Liver (tissue), 9 donors: ENCODE results near the gene CSTPP1. TPM values are rescaled to one million over a fixed set of nuclear protein-coding genes. Genes with fewer than 3 reads are reported as not detected.

Experiments
- DNase-seq: peaks from one replicate; pipeline ENCODE4 v3.0.0-alpha.2; 2017; ENCODE audit warnings: low spot score
- H3K27ac ChIP-seq, 2 donors: one replicate each; pipeline ENCODE4 v1.7.0; 2013; ENCODE audit warnings: inconsistent platforms in 2 of 2, low read length in 2 of 2, control low read depth in 1 of 2, low read depth in 1 of 2, mild to moderate bottlenecking in 1 of 2
- H3K27me3 ChIP-seq, 4 donors: one replicate each; pipeline versions ENCODE4 v1.6.1 to v1.7.0; 2013; ENCODE audit warnings: low read length in 3 of 4, inconsistent platforms in 1 of 4, mild to moderate bottlenecking in 1 of 4, moderate library complexity in 1 of 4; ENCODE audit not compliant: control insufficient read depth in 4 of 4, insufficient read depth in 4 of 4
- H3K36me3 ChIP-seq, 4 donors: one replicate each; pipeline versions ENCODE4 v1.6.1 to v1.7.0; 2013; ENCODE audit warnings: low read length in 3 of 4, mild to moderate bottlenecking in 3 of 4, low read depth in 1 of 4, moderate library complexity in 1 of 4; ENCODE audit not compliant: control insufficient read depth in 4 of 4, insufficient read depth in 3 of 4
- H3K4me1 ChIP-seq, 4 donors: one replicate each; pipeline versions ENCODE4 v1.6.1 to v1.7.0; 2013; ENCODE audit warnings: low read length in 3 of 4, mild to moderate bottlenecking in 3 of 4, moderate library complexity in 1 of 4; ENCODE audit not compliant: control insufficient read depth in 4 of 4, insufficient read depth in 4 of 4
- H3K4me3 ChIP-seq, 3 donors: one replicate each; pipeline versions ENCODE4 v1.6.1 to v1.7.0; 2013; ENCODE audit warnings: low read length in 3 of 3, control low read depth in 1 of 3, low read depth in 1 of 3, mild to moderate bottlenecking in 1 of 3
- H3K9ac ChIP-seq, 2 donors: one replicate each; pipeline ENCODE4 v1.7.0; 2013; ENCODE audit warnings: low read length in 2 of 2, mild to moderate bottlenecking in 2 of 2, moderate library complexity in 2 of 2, control low read depth in 1 of 2, low read depth in 1 of 2
- H3K9me3 ChIP-seq, 4 donors: one replicate each; pipeline versions ENCODE4 v1.6.1 to v1.7.0; 2013; ENCODE audit warnings: low read length in 3 of 4; ENCODE audit not compliant: control insufficient read depth in 4 of 4
- EGR1 ChIP-seq, 2 donors: IDR thresholded peaks; 2 replicates each; pipeline ENCODE4 v1.6.1; 2016 to 2018; ENCODE audit warnings: antibody characterized with exemption in 2 of 2, low read depth in 2 of 2
- FOXA1 ChIP-seq: IDR thresholded peaks from 2 replicates; pipeline ENCODE4 v1.6.1; 2016; ENCODE audit warnings: antibody characterized with exemption
- FOXA2 ChIP-seq: IDR thresholded peaks from 2 replicates; pipeline ENCODE4 v1.6.1; 2016; ENCODE audit warnings: antibody characterized with exemption
- GABPA ChIP-seq, 2 donors: IDR thresholded peaks in 1 of 2; conservative IDR thresholded peaks in 1 of 2; 2 replicates each; pipeline ENCODE4 v1.6.1; 2016; ENCODE audit warnings: antibody characterized with exemption in 2 of 2, mild to moderate bottlenecking in 1 of 2, moderate library complexity in 1 of 2
- HNF4A ChIP-seq, 2 donors: conservative IDR thresholded peaks; 2 replicates each; pipeline ENCODE4 v1.6.1; 2016; ENCODE audit warnings: antibody characterized with exemption in 2 of 2, mild to moderate bottlenecking in 2 of 2
- HNF4G ChIP-seq: IDR thresholded peaks from 2 replicates; pipeline ENCODE4 v1.6.1; 2016; ENCODE audit warnings: antibody characterized with exemption
- JUND ChIP-seq, 2 donors: IDR thresholded peaks; 2 replicates each; pipeline ENCODE4 v1.6.1; 2016; ENCODE audit warnings: antibody characterized with exemption in 2 of 2
- NR2F2 ChIP-seq: IDR thresholded peaks from 2 replicates; pipeline ENCODE4 v1.6.1; 2016; ENCODE audit warnings: antibody characterized with exemption
- RAD21 ChIP-seq, 2 donors: IDR thresholded peaks; 2 replicates each; pipeline ENCODE4 v1.6.1; 2016; ENCODE audit warnings: antibody characterized with exemption in 2 of 2, mild to moderate bottlenecking in 2 of 2
- RXRA ChIP-seq, 2 donors: IDR thresholded peaks; 2 replicates each; pipeline ENCODE4 v1.6.1; 2017 to 2018; ENCODE audit warnings: antibody characterized with exemption in 2 of 2, mild to moderate bottlenecking in 1 of 2
- SP1 ChIP-seq: IDR thresholded peaks from 2 replicates; pipeline ENCODE4 v1.6.1; 2018; ENCODE audit warnings: antibody characterized with exemption, mild to moderate bottlenecking
- TAF1 ChIP-seq: conservative IDR thresholded peaks from 2 replicates; pipeline ENCODE4 v1.6.1; 2016; ENCODE audit warnings: antibody characterized with exemption, mild to moderate bottlenecking
- YY1 ChIP-seq: IDR thresholded peaks from 2 replicates; pipeline ENCODE4 v1.6.1; 2016; ENCODE audit warnings: antibody characterized with exemption, mild to moderate bottlenecking
- WGBS: extraction: QIAGEN DNeasy Blood & Tissue Kit; methylation state at CpG from one replicate; pipeline ENCODE4 v1.1.7; 2013; 5-methylcytosine and 5-hydroxymethylcytosine counted together
- polyA plus RNA-seq, 2 donors: library from polyadenylated mRNA; stranded (reverse) in 1 of 2; unstranded in 1 of 2; fragments of 200-250 nt in 1 of 2; fragments of >200 nt in 1 of 2; fragmentation: Nextera tagmentation in 1 of 2; extraction: Ambion mirVana in 1 of 2; gene quantifications; one replicate each; pipeline versions ENCODE4 v1.2.1 to v1.2.3, GENCODE V29; 2013 to 2015
- total RNA-seq, 2 donors: library from RNA; depleted of rRNA; stranded (reverse); fragments of >200 nt; gene quantifications; one replicate each; pipeline ENCODE4 v1.2.3, GENCODE V29; 2014
- TF ChIP-seq, protein P1 (sequence below): IDR thresholded peaks from 2 replicates; pipeline ENCODE4 v1.6.1; 2016; ENCODE audit warnings: antibody characterized with exemption
- TF ChIP-seq, protein P2 (sequence below): IDR thresholded peaks from 2 replicates; pipeline ENCODE4 v1.6.1; 2016; ENCODE audit warnings: antibody characterized with exemption, mild to moderate bottlenecking
- TF ChIP-seq, protein P3 (sequence below): fragments of 150-350 bp; IDR thresholded peaks from 2 replicates; pipeline ENCODE4 v1.5.1; 2017; ENCODE audit warnings: improper control_type of control experiment, low read depth, low read length; ENCODE audit not compliant: missing input control
- TF ChIP-seq, protein P4 (sequence below): IDR thresholded peaks from 2 replicates; pipeline ENCODE4 v1.6.1; 2016; ENCODE audit warnings: antibody characterized with exemption
- TF ChIP-seq, protein P5 (sequence below): IDR thresholded peaks from 2 replicates; pipeline ENCODE4 v1.6.1; 2016; ENCODE audit warnings: antibody characterized with exemption
- donor health status: healthy.
- donor health status: healthy.
- donor health status: healthy.
- donor health status: healthy.
- donor health status: healthy.

Gene CSTPP1
- total and polyA plus RNA-seq, 4 donors = 5.4 to 6.6 (median 5.7) TPM

DNA sequence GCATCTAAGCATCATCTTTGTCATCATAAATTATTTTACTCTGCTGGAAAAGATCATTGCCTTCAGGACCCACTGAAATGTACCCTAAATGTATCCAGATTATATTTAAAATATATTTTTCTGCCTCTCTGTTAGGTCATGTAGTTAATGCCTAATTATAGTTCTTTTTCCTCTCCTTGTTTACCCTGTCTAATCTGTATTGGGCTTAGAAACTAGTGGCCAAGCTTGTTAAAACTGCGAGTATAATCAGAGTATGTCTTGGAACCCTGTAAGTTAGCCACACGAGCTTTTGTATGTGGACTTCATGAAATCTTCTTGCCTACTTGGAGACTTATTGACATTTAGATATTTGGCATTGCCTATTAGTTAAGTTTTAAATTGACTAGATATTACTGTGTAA is 184.5 kb downstream of the CSTPP1 start:
- no peaks in the 10 kb centered on the region for H3K9me3 ChIP-seq
- H3K36me3 ChIP-seq = no peaks in the 10 kb centered on the region
- no peak for DNase-seq
- no peak overlapping the region for H3K27ac ChIP-seq
- 92% methylated on average over 2 of the region's 2 CpGs for WGBS
- TF ChIP-seq RXRA (IDR thresholded peaks at IDR 0.05) = no peak
- no peak for TF ChIP-seq TAF1
- no peak for TF ChIP-seq FOXA2
- no peak for TF ChIP-seq SP1
- TF ChIP-seq, protein P1, sequence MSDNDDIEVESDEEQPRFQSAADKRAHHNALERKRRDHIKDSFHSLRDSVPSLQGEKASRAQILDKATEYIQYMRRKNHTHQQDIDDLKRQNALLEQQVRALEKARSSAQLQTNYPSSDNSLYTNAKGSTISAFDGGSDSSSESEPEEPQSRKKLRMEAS = no peak
- TF ChIP-seq RAD21 (IDR thresholded peaks at IDR 0.05) = no peak
- TF ChIP-seq EGR1 (IDR thresholded peaks at IDR 0.05; ENCODE audit: low read depth in 2 of 2) = no peak
- TF ChIP-seq, protein P2, sequence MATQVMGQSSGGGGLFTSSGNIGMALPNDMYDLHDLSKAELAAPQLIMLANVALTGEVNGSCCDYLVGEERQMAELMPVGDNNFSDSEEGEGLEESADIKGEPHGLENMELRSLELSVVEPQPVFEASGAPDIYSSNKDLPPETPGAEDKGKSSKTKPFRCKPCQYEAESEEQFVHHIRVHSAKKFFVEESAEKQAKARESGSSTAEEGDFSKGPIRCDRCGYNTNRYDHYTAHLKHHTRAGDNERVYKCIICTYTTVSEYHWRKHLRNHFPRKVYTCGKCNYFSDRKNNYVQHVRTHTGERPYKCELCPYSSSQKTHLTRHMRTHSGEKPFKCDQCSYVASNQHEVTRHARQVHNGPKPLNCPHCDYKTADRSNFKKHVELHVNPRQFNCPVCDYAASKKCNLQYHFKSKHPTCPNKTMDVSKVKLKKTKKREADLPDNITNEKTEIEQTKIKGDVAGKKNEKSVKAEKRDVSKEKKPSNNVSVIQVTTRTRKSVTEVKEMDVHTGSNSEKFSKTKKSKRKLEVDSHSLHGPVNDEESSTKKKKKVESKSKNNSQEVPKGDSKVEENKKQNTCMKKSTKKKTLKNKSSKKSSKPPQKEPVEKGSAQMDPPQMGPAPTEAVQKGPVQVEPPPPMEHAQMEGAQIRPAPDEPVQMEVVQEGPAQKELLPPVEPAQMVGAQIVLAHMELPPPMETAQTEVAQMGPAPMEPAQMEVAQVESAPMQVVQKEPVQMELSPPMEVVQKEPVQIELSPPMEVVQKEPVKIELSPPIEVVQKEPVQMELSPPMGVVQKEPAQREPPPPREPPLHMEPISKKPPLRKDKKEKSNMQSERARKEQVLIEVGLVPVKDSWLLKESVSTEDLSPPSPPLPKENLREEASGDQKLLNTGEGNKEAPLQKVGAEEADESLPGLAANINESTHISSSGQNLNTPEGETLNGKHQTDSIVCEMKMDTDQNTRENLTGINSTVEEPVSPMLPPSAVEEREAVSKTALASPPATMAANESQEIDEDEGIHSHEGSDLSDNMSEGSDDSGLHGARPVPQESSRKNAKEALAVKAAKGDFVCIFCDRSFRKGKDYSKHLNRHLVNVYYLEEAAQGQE = no peak
- TF ChIP-seq NR2F2 = no peak
- TF ChIP-seq JUND (IDR thresholded peaks at IDR 0.05) = no peak
- TF ChIP-seq, protein P3, sequence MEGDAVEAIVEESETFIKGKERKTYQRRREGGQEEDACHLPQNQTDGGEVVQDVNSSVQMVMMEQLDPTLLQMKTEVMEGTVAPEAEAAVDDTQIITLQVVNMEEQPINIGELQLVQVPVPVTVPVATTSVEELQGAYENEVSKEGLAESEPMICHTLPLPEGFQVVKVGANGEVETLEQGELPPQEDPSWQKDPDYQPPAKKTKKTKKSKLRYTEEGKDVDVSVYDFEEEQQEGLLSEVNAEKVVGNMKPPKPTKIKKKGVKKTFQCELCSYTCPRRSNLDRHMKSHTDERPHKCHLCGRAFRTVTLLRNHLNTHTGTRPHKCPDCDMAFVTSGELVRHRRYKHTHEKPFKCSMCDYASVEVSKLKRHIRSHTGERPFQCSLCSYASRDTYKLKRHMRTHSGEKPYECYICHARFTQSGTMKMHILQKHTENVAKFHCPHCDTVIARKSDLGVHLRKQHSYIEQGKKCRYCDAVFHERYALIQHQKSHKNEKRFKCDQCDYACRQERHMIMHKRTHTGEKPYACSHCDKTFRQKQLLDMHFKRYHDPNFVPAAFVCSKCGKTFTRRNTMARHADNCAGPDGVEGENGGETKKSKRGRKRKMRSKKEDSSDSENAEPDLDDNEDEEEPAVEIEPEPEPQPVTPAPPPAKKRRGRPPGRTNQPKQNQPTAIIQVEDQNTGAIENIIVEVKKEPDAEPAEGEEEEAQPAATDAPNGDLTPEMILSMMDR = no peak
- no peak for TF ChIP-seq FOXA1
- TF ChIP-seq, protein P4, sequence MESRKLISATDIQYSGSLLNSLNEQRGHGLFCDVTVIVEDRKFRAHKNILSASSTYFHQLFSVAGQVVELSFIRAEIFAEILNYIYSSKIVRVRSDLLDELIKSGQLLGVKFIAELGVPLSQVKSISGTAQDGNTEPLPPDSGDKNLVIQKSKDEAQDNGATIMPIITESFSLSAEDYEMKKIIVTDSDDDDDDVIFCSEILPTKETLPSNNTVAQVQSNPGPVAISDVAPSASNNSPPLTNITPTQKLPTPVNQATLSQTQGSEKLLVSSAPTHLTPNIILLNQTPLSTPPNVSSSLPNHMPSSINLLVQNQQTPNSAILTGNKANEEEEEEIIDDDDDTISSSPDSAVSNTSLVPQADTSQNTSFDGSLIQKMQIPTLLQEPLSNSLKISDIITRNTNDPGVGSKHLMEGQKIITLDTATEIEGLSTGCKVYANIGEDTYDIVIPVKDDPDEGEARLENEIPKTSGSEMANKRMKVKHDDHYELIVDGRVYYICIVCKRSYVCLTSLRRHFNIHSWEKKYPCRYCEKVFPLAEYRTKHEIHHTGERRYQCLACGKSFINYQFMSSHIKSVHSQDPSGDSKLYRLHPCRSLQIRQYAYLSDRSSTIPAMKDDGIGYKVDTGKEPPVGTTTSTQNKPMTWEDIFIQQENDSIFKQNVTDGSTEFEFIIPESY = no peak
- TF ChIP-seq GABPA (IDR thresholded peaks at IDR 0.05 in 1 of 2, conservative IDR thresholded peaks at IDR 0.05 in 1 of 2) = no peak
- TF ChIP-seq HNF4A (conservative IDR thresholded peaks at IDR 0.05) = no peak
- TF ChIP-seq, protein P5, sequence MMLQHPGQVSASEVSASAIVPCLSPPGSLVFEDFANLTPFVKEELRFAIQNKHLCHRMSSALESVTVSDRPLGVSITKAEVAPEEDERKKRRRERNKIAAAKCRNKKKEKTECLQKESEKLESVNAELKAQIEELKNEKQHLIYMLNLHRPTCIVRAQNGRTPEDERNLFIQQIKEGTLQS = no peak
- no peak for TF ChIP-seq YY1
- no peak for TF ChIP-seq HNF4G
- H3K27me3 ChIP-seq = no peaks in the 10 kb centered on the region
- no peak overlapping the region for H3K4me3 ChIP-seq
- peaks cover 0 to 14% (median 3%) of the 10 kb centered on the region in 4 donors for H3K4me1 ChIP-seq
- H3K9ac ChIP-seq = no peak overlapping the region
